Neural crest cell (in vitro differentiated cells): ENCODE data around the gene NT5C2. TPM values are rescaled to one million over a fixed set of nuclear protein-coding genes. Genes with fewer than 3 reads are reported as not detected.
"Not testable (repeated sequence)": the region's sequence is repeated elsewhere in the genome, so short reads cannot be mapped to it uniquely, and the experiment has no call there.

Experiments
- DNase-seq: peaks from one replicate; pipeline ENCODE4 v3.0.0; 2021; ENCODE audit warnings: low read depth, mixed read lengths, low spot score
- H3K27ac Mint-ChIP-seq: one replicate; pipeline ENCODE4 v1.8.0; 2021; ENCODE audit warnings: mild to moderate bottlenecking, mixed read lengths; ENCODE audit not compliant: unreplicated experiment
- H3K27me3 Mint-ChIP-seq: 2 replicates; pipeline ENCODE4 v1.8.0; 2021; ENCODE audit warnings: low read depth, mild to moderate bottlenecking, mixed read lengths
- H3K36me3 Mint-ChIP-seq: 2 replicates; pipeline ENCODE4 v1.8.0; 2021; ENCODE audit warnings: low read depth, mild to moderate bottlenecking, mixed read lengths
- H3K4me1 Mint-ChIP-seq: 2 replicates; pipeline ENCODE4 v1.8.0; 2021; ENCODE audit warnings: mixed read lengths
- H3K4me3 Mint-ChIP-seq: one replicate; pipeline ENCODE4 v1.8.0; 2021; ENCODE audit warnings: mild to moderate bottlenecking, mixed read lengths
- H3K9me3 Mint-ChIP-seq: 2 replicates; pipeline ENCODE4 v1.8.0; 2021; ENCODE audit warnings: mixed read lengths
- CTCF ChIP-seq: fragments of 200-600 bp; sonication (generic); conservative IDR thresholded peaks from 2 replicates; pipeline ENCODE4 v1.5.0; 2021; ENCODE audit warnings: antibody characterized with exemption, mild to moderate bottlenecking
- total RNA-seq: library from RNA; stranded (reverse); gene quantifications from 2 replicates; pipeline ENCODE4 v1.2.1, GENCODE V29; 2021

NT5C2 gene
- total RNA-seq, 1 donor from 2014 or later, result 71.3 TPM

- no peak overlapping the region for H3K27ac Mint-ChIP-seq
- H3K36me3 Mint-ChIP-seq, result no peaks in the 10 kb centered on the region
- H3K27me3 Mint-ChIP-seq, result no peaks in the 10 kb centered on the region
- no peak overlapping the region for H3K4me3 Mint-ChIP-seq
- DNase-seq, result no peak
- no peaks in the 10 kb centered on the region for H3K9me3 Mint-ChIP-seq
- no peak for TF ChIP-seq CTCF
- peaks cover 10% of the 10 kb centered on the region for H3K4me1 Mint-ChIP-seq
Measured at GRCh38 chr10:103232131-103232673, 39.1 kb upstream of the NT5C2 start.

- Mint-ChIP-seq H3K27ac (peak overlapping the region; percentile 78), H3K4me3 (no peak overlapping the region), H3K36me3 (no peaks in the 10 kb centered on the region), H3K27me3 (no peaks in the 10 kb centered on the region), H3K9me3 (no peaks in the 10 kb centered on the region), H3K4me1 (peaks cover 10% of the 10 kb centered on the region)
- no peak for TF ChIP-seq CTCF
- DNase-seq, result no peak
Measured at GRCh38 chr10:103231047-103231551, 38.0 kb upstream of the NT5C2 start.

- H3K27me3 Mint-ChIP-seq, result no peaks in the 10 kb centered on the region
- TF ChIP-seq CTCF, result no peak
- H3K4me1 Mint-ChIP-seq, result peaks cover 10% of the 10 kb centered on the region
- H3K27ac Mint-ChIP-seq, result no peak overlapping the region
- peaks cover 10% of the 10 kb centered on the region for H3K9me3 Mint-ChIP-seq
- no peak for DNase-seq
- no peak overlapping the region for H3K4me3 Mint-ChIP-seq
- H3K36me3 Mint-ChIP-seq, result peaks cover 8% of the 10 kb centered on the region
Measured at GRCh38 chr10:103227416-103227815, 34.3 kb upstream of the NT5C2 start.

- DNase-seq, result no peak
- Mint-ChIP-seq H3K27me3 (no peaks in the 10 kb centered on the region), H3K4me3 (no peak overlapping the region), H3K36me3 (peaks cover 8% of the 10 kb centered on the region), H3K9me3 (peaks cover 13% of the 10 kb centered on the region), H3K27ac (no peak overlapping the region), H3K4me1 (peaks cover under 1% of the 10 kb centered on the region)
- no peak for TF ChIP-seq CTCF
Measured at GRCh38 chr10:103225939-103226338, 32.9 kb upstream of the NT5C2 start.

GRCh38 chr10:103224721-103225120 lies 31.6 kb upstream of the NT5C2 start:
- not testable (repeated sequence) for H3K4me1 Mint-ChIP-seq, DNase-seq, H3K36me3 Mint-ChIP-seq, H3K27ac Mint-ChIP-seq, H3K4me3 Mint-ChIP-seq, H3K27me3 Mint-ChIP-seq
- H3K9me3 Mint-ChIP-seq, result peaks cover 13% of the 10 kb centered on the region

GRCh38 chr10:103224133-103224532 lies 31.1 kb upstream of the NT5C2 start:
- no peak for TF ChIP-seq CTCF
- H3K27ac Mint-ChIP-seq, result no peak overlapping the region
- H3K36me3 Mint-ChIP-seq, result peaks cover 8% of the 10 kb centered on the region
- H3K4me3 Mint-ChIP-seq, result no peak overlapping the region
- H3K27me3 Mint-ChIP-seq, result no peaks in the 10 kb centered on the region
- peaks cover 13% of the 10 kb centered on the region for H3K9me3 Mint-ChIP-seq
- no peaks in the 10 kb centered on the region for H3K4me1 Mint-ChIP-seq
- no peak for DNase-seq

GRCh38 chr10:103216362-103216761 lies 23.3 kb upstream of the NT5C2 start:
- not testable (repeated sequence) for H3K36me3 Mint-ChIP-seq, DNase-seq, H3K4me1 Mint-ChIP-seq, H3K27me3 Mint-ChIP-seq, H3K9me3 Mint-ChIP-seq, H3K27ac Mint-ChIP-seq, H3K4me3 Mint-ChIP-seq
